ENCODE data around the gene BYSL.

GRCh38 chr6:41943456-41943855 is 22.2 kb downstream of the BYSL start:
- TF ChIP-seq POLR2A (IDR thresholded peaks at IDR 0.05; ENCODE audit: low read depth, low read length) = no peak
- no peak for TF ChIP-seq POLR2AphosphoS5 (IDR thresholded peaks at IDR 0.05; ENCODE audit: low read depth, low read length)

All from GM12892 (cell line).